ENCODE data around the gene NPAS3.

Gene NPAS3

GRCh38 chr14:32940711-32941667, 2.3 kb downstream of the NPAS3 start:
- no peak for DNase-seq

- DNase-seq: no peak
Measured at GRCh38 chr14:32941668-32942065, 3.0 kb downstream of the NPAS3 start.

GRCh38 chr14:32947081-32947480, 8.4 kb downstream of the NPAS3 start:
- DNase-seq: no peak

- no peak for DNase-seq
Measured at GRCh38 chr14:32947792-32948191, 9.1 kb downstream of the NPAS3 start.

- no peak for DNase-seq
Measured at GRCh38 chr14:32950584-32950983, 11.9 kb downstream of the NPAS3 start.

GRCh38 chr14:32967421-32967820, 28.7 kb downstream of the NPAS3 start:
- no peak for DNase-seq

GRCh38 chr14:32968972-32969544, 30.4 kb downstream of the NPAS3 start:
- DNase-seq: no peak

GRCh38 chr14:32977913-32978312, 39.2 kb downstream of the NPAS3 start:
- no peak for DNase-seq

- no peak for DNase-seq
Measured at GRCh38 chr14:32978691-32979255, 40.1 kb downstream of the NPAS3 start.

- DNase-seq: no peak
Measured at GRCh38 chr14:32980178-32980901, 41.7 kb downstream of the NPAS3 start.

- DNase-seq: no peak
Measured at GRCh38 chr14:32980902-32981501, 42.3 kb downstream of the NPAS3 start.

- no peak for DNase-seq
Measured at GRCh38 chr14:32984241-32984930, 45.7 kb downstream of the NPAS3 start.

GRCh38 chr14:32985866-32986265, 47.2 kb downstream of the NPAS3 start:
- no peak for DNase-seq

GRCh38 chr14:32986791-32987540, 48.3 kb downstream of the NPAS3 start:
- no peak for DNase-seq

- DNase-seq: no peak
Measured at GRCh38 chr14:32991691-32992090, 53.0 kb downstream of the NPAS3 start.

- DNase-seq: no peak
Measured at GRCh38 chr14:32993921-32994320, 55.2 kb downstream of the NPAS3 start.

- DNase-seq: no peak
Measured at GRCh38 chr14:32996343-32996742, 57.7 kb downstream of the NPAS3 start.

- DNase-seq: no peak
Measured at GRCh38 chr14:32998433-32998832, 59.8 kb downstream of the NPAS3 start.

GRCh38 chr14:33009673-33010072, 71.0 kb downstream of the NPAS3 start:
- no peak for DNase-seq

GRCh38 chr14:33010495-33010894, 71.8 kb downstream of the NPAS3 start:
- DNase-seq: no peak

GRCh38 chr14:33014710-33015109, 76.0 kb downstream of the NPAS3 start:
- DNase-seq: no peak

- no peak for DNase-seq
Measured at GRCh38 chr14:33016613-33017012, 77.9 kb downstream of the NPAS3 start.
